Fibroblast of upper back skin (primary cell): Measurements from ENCODE around the gene MYH9.
A peak's percentile ranks its signal among the peaks of the same experiment; 100 is the strongest.

Experiments used
- DNase-seq: peaks from one replicate; pipeline ENCODE4 v3.0.0-alpha.2; 2013

Gene MYH9

DNA sequence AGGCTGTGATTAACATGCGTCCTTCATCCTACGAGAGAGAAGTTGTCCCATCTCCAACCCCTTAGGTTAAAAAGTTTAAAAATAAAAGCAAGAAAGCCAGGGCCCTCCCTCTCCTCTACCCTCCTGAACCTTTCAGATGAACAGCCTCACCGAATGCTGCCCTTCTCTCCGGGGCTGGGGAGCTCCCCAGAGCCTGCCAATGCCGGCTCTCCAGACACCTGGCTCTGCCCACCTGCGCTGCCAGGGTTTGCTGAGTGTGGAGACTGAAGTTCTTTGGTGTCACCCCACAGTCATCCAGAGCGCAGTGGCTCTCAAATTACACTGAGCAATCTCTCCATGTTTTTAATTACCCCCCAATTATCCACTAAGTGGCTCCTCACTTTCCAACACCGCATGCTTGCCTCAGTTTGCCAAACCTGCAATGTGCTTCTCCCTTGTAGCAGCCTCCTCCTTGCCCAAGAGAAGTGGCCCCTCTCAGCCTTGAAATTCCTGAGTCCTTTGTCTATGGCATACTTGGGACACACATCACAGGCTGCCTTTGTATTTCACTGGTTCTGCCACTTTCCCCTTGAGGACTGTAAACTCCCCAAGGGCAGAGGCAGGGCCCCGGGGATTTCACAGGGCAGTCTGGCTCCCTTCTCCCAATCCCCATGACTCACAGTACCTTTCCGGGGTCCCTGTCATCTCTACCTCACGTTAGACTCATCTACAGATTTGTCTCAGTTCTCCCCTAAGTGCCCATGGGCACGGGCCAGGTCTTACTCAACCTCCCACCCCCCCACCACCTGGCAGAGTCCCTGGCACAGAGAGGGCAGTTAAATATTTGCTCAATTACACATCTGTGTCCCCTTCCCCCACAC is 2.0 kb downstream of the MYH9 start:
- DNase-seq: no peak

DNA sequence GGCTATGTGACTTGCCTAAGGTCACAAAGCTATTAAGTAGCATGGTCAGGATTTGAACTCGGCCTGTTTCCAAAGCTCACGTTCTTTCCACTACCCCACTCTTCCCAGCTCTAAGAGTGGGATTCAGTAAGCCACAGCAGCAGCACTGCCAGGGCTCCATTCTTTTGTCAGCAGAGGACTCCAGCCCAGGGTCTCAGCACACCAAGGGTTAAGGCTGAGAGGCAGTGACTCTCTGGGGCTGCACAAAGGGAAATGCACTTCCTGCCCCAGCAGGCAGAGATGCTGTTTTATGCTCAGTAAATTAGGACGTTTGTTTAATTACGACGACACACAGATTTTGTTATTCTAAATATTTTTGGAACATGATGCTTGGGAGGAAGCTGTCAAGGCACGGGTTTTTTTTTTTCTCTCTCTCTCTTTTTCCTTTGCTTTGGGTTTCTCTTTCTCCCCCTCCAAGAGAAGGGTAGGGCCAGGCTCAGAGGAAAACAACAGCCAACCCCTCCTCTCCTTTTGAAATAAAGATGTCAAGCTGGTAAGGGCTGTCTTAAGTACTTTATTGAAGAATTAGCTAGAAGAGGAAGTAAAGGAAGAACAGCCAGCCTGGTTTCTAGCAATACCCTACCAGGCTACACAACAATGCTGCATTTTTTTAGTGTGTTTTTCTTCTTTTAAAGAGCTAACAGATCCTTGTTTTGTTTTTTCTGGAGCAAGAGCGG is 2.8 kb downstream of the MYH9 start:
- DNase-seq: no peak

DNA sequence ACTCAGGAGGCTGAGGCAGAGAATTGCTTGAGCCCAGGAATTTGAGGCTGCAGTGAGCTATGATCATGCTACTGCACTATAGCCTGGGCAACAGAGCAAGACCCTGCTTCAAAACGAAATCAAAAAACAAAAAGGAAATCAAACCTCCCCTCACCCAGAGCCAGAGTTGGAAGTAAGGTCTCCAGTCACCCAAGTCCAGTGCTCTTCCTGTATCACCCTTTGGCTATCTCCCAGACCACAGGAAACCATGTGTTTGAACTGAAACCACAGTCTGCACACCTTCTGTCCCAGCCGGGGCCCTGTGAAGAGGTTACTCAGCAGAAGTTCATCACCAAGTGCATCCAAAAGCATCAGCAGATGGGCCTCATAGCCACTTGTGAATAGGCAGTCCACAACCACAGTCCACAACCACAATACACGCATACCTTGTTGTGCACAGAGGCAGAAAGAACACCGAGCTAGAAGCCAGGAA is 4.6 kb downstream of the MYH9 start:
- peak; percentile 84 for DNase-seq

DNA sequence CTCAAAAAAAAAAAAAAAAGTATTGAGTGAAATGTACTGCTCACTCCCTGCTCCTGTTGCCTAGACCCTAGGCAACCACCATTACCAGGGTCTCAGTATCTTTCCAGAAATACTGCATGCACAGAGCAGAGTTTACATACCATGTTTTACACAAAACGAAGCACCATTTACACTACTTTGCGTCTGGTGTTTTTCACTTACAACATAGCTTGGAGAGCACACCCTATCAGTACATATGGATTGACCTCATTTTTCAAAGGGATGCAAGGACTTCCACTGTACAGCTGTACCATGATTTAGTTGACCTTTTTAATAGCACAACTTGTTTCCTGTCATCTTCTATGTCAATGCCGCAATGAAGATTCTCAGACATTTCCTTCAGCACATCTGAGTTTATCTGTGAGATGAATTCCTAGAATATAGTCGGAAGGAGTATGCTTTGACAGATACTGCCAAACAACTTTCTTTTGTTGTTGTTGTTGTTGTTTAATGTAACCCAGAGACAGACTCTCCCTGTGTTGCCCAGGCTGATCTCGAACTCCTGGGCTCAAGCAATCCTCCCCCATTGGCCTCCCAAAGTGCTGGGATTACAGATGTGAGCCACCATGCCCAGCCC is 6.1 kb downstream of the MYH9 start:
- DNase-seq: no peak

DNA sequence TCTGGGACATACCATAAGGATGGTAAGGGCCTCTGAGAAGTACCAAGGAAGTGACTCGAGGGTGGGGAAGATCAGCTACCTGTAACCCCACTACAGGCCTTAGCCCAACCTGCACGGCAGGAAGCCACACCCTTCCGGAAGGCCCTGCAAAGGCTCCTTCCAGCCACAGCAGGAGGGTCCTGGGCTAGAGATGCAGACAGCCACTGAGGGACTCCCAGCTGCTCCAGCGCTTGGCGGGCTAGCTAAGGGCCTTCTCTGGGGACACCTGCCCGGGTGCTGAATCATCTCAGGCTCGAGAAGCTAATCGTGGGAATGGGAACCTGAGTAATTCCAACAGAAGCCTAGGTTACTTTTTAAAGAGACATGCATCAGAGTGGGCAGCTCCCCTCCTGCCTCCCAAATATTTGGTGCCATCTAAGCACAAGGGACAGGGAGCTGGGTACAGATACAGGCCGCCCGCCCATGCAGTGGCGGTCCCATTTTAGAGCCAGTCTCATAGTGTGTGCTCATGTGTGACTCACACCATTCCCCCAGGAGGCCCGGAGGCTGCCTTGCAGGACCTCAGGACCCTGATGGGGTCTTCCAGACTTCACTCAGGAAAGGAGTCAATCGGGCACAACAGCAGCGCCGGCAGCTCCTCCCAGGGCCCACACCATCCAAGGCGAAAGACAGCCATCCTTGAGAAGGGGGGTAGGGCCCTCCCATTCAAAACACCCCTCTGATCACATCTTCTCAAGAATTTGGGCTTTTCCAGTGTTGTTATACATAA is 8.0 kb downstream of the MYH9 start:
- DNase-seq: no peak

DNA sequence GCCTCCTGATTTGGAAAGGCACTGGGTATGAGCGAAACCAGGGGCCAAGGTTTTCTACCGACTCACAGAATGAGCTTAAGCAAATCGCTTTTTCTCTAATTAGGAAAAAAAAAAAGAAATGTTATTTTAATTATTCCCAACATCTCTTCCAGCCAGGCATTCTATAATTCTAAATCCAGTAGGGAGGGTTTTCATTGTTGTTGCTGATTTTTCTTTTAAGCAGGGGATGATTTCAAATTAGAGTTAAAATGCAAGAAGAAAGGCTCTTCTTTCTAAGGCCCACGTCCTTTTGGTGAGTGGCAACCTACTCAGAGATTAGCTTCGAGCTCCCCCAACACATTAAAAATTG is 8.9 kb downstream of the MYH9 start:
- no peak for DNase-seq

DNA sequence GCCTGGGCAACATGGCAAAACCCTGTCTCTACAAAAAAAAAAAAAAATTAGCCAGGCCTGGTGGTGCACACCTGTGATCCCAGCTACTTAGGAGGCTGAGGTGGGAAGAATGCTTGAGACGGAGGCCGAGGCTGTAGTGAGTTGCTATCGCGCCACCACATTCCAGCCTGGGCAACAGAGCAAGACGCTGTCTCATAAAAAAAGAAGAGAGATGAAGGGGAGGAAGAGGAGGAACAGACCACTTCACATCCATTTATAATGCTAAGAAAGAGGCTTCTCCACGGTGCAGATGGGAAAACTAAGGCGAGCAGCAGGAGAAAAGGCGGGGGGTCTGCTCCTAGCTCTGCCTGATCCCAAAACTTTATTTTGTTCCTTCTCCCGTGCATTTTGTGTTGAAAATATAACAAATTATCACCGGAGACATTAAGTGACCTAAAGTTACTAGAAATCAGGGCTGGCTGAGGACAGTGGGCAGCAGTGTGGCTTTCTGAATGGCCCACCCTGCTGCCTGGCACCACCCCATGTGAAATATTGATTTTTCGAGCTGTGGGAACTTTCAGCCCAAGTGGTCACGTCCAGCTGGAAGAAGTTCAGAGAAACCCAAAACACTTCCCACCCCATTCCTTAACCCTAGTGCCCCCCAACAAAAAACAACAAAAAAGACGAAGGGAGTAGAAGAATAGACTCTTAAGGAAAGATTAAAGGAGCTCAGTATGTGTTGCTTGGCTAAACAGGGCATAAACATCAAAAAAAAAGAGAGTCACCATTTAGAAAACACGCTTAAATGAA is 9.5 kb downstream of the MYH9 start:
- no peak for DNase-seq

DNA sequence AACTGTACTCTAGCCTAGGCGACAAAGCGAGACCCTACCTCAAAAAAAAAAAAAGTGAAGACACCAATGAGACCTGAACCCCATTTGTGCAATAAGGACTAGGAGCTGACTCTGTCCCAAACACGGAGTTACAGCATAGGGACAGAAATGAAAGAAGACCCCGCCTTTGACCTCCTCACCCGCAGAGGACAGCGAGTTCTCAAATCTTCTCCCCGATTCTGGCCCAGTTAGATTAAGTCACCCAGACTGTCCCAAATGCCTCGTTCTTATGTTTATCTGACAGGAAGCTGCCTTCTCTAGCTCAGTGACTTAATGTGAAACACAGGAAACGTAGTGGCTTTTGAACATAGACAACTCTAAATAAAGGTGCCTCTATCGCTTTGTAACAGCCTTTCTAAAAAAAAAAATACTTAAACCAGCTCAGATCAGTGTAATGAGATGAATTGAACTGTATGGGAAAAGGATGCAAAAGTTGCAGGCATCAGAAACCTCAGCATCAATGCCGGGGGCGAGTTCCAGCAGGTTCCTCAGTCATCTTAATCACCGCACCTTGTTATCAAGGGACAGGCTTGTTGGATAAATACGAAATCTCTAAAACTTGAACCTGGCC is 10.6 kb downstream of the MYH9 start:
- DNase-seq: no peak

DNA sequence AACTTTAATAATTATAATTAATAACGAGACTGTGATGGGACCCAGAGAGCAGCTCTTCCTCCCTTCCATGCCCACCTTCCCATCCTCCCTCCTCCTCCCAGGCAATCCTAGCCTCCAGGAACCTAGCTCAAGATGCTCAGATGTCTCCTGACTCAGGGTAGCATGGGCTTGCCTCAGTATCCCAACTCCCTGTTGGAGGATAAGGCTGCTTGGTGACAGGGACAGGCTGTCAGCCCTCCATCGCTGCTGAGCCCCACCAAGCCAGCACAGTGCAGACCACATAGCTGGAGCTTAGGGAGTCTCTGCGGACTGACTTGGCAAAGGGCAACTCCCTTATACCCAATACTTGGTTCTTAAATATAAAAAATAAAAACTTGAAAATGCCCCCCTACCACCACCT is 11.5 kb downstream of the MYH9 start:
- no peak for DNase-seq

DNA sequence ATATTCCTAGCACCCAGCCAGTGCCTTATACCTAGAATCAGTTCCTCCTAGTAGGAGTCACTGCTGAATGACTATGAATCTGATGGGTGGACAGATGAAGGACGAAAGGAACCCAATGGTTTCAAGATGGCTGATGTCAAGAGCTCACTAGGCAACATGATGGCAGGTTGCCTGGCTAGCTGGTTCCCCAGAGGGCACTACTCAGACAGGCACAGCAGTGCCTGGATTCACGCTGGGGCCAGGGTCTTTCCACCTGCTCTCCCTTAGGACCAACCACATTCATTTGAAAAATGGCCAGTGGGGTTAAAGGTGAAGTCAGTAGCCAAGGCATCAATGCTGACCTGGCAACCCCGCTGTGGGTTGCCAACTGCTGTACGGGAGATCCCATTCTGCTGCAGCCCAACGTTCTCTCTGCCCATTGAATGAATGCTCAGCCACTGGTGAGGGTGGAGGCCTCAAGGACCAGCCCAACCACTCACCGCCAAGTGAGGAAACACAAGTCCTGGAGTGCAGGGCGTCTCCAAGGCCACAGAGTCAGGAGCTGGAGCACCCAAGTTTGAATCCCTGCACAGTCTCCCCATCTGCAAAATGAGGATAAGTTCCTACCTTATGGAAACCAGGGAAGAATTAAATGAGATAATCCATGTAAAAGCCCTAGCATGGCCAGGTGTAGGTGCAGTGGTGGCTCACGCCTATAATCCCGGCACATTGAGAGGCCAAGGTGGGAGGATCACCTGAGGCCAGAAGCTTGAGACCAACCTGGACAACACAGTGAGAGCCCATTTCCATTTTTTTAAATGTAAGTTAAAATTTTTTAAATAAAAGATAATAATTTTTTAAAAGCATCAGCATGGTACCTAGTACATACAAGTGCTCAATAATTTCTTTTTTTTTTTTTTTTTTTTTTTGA is 12.4 kb downstream of the MYH9 start:
- DNase-seq: no peak

DNA sequence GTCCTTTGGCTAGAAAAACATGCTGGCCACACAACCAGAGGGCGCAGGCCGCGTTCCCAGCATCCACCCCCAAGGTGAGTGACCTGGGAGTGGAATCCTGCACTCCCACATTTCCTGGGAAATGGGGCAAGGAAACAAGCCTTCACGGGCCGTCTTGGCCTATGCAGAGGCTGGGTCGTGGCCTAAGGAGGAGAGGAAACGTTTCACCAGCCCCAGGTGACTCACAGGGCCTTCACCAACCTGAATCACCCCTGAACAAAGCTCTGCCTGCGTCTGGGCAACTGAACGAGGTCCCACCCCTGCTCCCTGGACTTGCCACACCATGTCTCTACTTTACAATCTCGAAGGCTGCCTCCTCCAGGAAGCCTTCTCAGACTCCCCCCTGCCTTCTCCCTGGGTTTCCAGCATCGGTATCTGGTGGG is 13.2 kb downstream of the MYH9 start:
- no peak for DNase-seq

DNA sequence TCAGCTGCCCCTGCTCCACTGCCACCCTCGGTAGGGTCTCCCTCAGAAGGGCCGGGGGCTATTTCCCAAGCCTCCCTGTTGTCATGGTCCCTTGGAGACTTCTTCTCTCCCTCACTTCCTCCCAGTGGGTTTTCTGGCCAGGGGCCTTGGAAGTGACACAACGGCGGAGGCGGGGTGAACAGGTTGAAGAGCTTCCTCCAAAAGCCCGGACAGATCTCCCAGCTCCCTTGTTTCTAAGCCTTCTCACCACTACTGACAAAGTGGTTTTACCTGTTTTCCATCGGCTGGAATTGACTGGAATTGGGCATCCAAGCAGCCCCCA is 14.5 kb downstream of the MYH9 start:
- DNase-seq: no peak

DNA sequence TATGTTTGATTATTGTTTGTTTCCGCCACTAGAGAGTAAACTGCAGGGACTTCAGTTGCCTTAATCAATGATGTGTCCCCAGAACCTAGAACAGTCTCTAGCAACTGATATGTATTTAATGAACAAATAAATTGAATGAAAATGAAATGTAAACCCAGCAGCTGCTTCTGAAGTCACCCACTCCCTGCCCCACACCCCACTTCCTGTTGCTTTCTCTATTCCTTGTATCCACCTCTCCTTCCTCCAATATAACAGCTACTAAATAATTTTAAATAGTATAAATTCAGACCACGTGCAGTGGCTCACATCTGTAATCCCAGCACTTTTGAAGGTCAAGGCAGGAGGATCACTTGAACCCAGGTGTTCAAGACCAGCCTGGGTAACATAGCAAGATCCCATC is 15.8 kb downstream of the MYH9 start:
- no peak for DNase-seq

DNA sequence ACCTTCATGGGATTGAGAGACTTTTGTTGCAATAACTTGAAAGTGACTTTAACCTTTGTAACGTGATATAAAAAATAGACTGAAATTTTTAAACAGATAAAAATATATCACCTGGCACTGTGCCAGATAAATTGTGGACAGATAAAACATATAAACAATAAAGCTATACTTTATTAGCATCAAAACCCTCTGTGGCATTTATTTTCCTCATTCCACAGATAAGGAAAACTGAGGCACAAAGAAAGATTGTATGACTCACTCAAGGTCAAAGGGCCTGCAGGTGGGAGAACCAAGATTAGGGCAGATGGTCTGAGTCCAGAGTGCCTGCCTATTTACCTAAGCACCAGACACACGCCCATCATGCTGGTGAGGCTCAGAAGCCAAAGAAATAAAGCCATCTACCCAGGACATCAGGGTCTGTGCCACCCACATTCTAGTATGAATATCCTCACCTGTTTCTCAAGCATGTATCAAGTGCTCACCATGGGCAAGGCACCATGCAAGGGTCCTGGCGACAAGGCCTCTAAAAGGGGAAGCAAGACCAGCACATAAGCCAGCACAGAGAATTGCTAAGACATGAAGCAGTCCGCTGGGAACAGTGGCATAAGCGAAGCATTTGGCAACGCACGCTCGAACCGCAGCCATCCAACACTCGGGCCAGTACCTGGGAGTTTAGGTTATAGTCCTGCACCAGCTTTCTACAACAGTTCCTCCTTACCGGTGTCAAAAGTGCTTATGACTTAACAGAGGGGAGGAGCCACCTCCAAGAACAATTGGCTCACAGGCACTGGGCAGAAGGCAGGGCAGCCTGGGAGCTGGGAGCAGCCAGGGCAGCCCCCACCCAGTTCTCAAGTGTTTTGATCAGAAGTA is 17.6 kb downstream of the MYH9 start:
- no peak for DNase-seq

DNA sequence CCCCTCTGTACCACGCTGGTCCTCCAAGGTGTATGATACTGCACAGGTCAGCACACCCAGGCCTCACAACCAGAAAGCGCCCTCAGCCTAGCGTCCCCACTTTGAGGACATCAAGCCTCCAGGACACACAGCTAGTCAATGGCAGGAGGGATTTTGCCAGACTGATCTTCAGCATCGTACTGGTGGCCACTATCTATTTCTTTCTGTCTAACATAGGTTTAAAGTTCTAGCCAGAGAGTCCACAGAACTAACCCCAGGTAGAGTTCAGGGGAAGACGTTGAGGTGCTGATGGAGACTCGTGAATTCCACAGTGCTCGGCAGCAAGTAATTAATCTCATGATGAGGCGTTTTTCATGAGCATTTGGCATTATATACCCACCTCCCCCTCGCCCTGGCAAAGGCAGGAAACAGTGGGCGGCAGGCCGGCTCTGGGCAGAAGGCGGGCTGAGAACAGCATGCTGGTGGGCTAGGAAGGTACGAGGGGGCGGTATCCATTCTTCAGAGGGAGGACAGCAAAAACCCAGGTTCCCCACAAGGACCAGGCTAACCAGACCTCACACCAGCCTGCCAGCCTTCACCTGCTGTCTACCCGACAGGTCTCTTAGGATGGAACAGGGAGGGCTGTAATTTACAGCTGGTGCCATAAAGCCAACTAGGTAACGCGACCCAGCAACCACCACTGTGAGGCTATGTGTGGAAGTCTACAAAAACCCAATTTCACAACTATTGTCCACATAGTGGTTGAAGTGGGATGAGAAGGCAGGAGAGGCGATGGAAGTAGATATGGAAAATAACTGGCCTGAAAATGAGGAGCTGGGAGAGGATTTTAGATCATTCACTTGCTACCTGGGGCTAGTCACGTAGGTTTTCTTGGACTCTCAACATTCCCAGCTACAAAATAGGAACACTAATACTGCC is 18.5 kb downstream of the MYH9 start:
- DNase-seq: no peak

DNA sequence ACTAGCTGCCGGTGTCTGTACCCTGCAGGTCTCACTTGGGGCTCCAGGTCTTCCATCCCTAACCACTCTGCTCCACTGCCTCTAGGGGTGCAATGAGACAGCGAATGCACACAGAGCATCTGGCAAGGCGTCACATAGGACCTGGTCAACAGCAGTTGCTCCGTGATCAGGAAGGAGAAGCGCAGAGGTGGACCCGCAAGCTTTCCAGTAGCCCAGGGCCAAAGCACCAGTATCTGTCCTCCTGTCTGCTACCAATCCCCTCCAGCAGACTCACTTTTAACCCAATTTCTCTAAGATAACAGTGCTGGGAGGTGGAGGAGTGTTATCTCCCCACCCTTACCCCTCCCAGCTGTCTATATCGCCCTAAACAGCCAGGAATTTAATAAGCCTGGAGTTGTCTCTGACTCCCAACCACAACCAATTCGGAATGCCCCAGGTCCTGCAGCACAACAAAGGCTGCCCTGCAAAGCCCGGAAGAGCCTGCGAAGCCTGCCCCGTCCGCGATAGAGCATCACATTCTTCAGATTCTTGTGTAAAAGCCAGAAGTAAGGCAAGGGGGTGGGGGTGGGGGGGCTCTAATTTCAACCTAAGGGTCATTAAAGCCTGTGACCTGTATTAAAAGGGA is 19.3 kb downstream of the MYH9 start:
- DNase-seq: peak; percentile 91

DNA sequence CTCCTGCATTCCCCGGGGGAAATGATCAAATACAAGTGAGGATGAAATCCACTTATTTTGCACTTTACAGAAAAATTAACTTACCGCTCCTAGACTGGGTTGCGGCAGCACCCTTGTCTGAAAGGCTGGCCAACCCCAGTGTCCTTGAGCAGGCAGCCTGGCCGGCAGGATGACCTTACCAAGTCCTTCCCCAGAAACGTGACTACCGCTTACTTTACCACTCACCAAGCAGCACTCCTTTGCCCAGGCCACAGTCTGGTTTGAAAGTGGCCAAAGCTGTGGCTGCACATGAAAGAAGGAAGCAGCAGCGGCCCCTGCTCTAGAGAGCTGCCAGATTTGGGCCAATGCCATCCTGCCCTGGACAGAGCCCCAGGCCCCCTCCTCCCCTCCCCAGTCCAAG is 20.3 kb downstream of the MYH9 start:
- DNase-seq: no peak

DNA sequence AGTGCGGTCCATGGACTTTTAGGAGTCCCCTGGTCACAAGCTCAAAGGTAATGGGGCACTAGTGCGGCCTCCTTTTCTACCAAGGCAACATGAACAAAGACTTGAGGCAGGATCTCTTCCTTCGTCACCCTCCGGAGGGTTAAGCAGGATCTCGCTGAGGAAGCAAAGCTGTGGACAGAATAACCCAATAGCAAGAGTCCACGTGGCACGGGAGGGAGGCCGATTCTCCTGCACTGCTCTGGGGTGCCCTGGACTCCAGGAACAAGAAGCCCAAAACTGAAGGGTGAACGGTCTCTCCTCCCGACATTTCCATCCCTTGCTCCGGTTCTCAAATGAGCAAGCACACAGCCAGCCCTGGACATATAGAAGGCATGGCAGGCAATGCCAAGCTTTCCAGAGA is 20.7 kb downstream of the MYH9 start:
- no peak for DNase-seq
